SW480 (cell line): ENCODE data around the gene IL17F.
"Not testable (repeated sequence)": the region's sequence is repeated elsewhere in the genome, so short reads cannot be mapped to it uniquely, and the experiment has no call there.

Experiments used
- DNase-seq: peaks from one replicate; pipeline ENCODE4 v3.0.0-alpha.2; 2016; ENCODE audit warnings: low spot score

IL17F gene

DNA sequence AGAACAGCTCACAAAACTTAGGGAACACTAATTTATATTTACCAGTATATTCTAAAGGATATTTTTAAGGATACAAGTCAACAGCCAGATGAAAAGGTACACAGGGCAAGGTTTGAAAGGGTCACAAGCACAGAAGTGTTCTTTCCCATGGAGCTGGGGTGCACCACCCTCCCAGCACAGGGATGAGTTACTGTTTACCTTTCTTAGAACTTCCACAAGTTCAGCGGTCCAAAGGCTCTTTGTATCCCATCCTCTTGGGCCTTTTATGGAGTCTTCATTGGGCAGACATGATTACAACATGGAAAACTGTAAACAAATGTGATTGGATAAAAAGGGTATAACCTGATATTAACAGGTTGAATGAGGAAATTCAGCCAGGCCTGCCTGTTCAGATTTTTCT lies 1.1 kb upstream of the IL17F start:
- no peak for DNase-seq

GRCh38 chr6:52243282-52243893 lies 912 bp downstream of the IL17F start:
- DNase-seq = no peak

GRCh38 chr6:52241819-52242218 lies 2.5 kb downstream of the IL17F start:
- DNase-seq = no peak

DNA sequence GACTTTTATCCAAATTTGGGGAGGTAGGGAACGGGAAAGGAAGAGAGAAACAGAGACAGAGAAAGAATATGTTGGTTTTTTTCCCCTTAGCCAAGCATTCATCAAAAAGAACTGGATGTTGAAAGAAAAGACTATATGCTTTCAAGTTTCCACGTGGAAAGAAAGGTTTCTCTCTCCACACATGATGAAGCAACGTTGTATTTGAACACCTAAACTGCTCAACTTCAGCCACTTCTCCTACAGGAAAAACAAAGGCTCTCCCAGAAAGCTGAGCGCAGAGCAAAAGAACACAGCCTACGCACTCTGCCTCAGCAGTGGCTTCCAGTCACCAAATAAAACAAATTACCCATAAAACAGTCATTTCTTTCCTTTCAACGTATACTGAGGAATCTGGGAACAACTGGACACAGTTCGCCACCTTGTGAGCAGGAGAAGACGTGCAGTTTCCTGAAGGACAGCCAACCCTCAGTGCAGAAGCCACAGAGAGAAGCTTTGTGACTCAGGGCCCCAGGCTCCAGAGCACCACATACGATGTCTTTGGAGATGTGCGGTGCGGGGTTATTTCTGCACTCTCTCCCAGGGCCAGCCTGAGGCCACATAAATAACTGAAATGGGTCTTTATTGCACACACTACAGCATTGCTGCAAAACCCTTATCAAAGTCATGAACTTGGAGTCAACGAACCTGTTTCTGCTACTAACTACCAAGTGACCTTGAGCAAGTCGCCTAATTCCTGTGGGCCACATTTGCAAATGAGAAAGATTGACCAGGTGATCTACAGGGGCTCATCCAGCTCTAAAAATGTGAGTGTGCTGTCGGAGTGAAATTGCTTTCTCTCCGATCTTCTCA lies 10.1 kb downstream of the IL17F start:
- DNase-seq = peak; percentile 72

- DNase-seq = no peak
These were observed 11.3 kb downstream of the IL17F start for GRCh38 chr6:52233005-52233404.

GRCh38 chr6:52231406-52232127 lies 12.7 kb downstream of the IL17F start:
- DNase-seq = peak; percentile 85

- DNase-seq = no peak
These were observed 13.6 kb downstream of the IL17F start for GRCh38 chr6:52230685-52231084.

GRCh38 chr6:52227495-52227894 lies 16.8 kb downstream of the IL17F start:
- DNase-seq = no peak

DNA sequence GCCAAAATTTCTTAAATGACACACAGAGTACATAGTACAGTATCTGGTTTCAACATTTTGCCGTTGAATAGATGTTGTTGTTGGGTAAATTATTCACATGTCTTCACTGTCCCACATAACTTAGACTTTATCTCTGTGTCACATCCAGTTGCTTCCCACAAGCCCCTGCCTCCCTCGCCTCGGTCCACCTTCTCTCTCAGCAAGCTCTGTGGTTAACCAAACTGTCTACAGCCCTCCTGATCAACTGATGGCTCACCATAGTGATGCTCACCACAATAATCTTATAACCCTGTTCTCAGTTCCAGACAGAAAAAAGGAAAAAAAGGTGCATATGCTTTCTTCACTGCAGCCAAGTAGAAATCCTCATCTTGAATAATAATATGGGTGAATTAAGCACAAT lies 23.0 kb downstream of the IL17F start:
- DNase-seq = no peak

DNA sequence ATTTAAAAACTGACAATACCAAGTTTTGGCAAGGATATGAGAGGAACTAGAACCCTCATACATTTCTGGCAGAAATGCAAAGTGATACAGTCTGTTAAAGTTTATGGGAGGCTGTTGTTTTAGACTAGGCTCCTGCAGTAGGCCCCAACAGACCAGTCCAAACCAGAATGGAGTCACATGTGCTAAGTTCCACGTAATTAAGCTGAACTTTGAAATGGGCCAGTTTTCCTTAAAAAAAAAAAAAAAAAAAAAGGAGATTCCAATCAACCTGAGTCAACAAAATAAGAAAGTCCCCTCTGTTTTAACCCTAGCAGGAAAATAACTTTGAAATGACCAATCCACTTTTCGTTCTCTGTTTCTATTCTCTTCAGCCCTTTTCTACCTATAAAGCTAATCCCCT lies 26.5 kb downstream of the IL17F start:
- DNase-seq = no peak

GRCh38 chr6:52216932-52217575 lies 27.2 kb downstream of the IL17F start:
- no peak for DNase-seq

- no peak for DNase-seq
These were observed 28.5 kb downstream of the IL17F start for GRCh38 chr6:52215787-52216186.

DNA sequence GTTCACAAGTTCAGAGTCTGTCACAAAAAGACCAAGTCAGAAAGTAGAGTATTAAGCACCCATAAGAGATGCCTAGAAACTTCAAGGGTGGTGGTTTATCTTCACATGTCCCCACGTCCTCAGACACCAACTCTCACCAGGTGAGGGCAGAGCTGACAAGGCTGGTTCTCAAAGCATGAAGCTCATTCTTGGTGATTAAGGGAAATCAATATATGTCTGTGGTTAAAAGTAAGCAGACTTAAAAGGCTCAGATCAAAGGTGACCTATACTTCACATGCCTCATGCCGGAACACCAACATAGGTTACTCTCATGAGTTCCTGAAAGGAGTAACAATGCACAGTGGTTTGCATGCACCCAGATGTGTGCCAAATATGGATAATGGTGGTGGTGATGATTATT lies 31.2 kb downstream of the IL17F start:
- peak; percentile 90 for DNase-seq

- no peak for DNase-seq
These were observed 34.1 kb downstream of the IL17F start for GRCh38 chr6:52210227-52210626.

GRCh38 chr6:52209770-52210169 lies 34.5 kb downstream of the IL17F start:
- DNase-seq = no peak

GRCh38 chr6:52208612-52209011 lies 35.7 kb downstream of the IL17F start:
- no peak for DNase-seq

DNA sequence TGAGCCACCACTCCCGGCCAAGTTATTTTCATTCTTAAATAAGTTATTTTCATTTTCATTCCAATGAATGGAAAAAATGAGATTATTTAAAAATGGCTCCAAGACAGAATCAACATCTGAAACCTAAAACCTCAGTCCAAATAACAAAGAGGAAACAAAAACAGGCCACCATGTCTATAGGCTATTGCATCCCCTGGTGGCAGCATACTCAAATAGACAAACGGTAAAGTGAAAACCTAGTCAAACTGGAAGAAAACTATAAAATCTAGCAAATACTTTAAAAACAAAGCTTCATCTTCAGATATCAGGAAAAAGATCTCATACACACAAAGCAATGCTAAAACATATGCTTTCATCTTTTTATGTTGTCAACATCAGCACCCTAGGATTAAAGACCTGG lies 37.2 kb downstream of the IL17F start:
- DNase-seq = no peak

- DNase-seq = no peak
These were observed 42.8 kb downstream of the IL17F start for GRCh38 chr6:52201493-52201892.

DNA sequence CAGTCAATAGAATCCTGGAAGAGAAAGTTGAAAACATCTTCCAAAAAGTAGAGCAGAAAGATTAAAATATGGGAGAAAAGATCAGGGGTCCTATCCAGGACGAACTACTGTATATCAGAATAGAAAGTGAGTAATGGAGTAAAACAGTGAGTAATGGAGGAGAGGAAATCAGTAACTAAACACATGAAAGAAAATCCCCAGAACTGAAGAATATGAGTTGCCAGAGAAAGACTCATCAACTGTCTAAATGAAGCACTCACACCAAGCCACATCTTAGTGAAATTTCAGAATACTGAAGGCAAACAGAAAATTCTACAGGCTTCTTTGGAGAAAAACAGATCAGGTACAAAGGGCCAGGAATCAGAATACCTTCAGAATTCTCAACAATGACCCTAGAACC lies 43.3 kb downstream of the IL17F start:
- DNase-seq = no peak

DNA sequence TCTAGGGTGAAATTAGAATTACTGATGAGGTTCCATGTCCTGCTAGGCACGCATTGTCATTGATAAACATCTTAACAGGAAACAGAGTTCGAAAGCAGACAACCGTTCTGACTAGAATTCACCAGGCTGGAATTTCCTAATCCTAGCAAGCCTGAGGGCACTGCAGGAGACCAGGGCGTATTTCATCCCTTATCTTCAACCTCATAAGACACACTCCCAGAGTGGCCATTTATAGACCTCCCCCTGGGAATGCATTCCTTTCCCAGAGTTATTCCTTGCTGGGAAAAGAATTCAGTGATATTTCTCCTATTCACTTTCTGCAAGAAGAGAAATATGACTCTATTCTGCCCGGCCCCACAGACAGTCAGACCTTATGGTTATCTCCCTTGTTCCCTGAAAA lies 44.2 kb downstream of the IL17F start:
- DNase-seq = not testable (repeated sequence)

- DNase-seq = no peak
These were observed 48.4 kb downstream of the IL17F start for GRCh38 chr6:52195886-52196285.

GRCh38 chr6:52191824-52192223 lies 52.5 kb downstream of the IL17F start:
- no peak for DNase-seq

DNA sequence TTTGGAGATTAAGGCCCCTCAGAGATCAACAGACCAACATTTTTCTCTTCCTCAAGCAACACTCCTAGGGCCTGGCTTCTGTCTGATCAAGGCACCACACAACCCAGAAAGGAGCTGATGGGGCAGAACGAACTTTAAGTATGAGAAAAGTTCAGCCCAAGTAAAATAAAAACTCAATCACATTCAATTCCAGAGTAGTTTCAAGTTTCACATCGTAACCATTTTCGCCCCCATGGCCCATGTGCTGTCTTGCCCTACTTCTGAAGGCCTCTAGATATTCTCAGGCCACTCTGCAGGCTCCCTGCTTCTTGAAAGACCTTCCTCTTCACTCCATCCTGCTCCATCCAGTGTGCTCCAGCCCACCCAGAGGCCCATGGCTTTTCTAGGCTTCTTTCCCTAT lies 53.9 kb downstream of the IL17F start:
- DNase-seq = no peak
